Effector memory CD8-positive, alpha-beta T cell (primary cell): ENCODE data around the gene FUT7.

ENCODE experiments used
- ATAC-seq: fragments of 150-1000 bp; cut with Tn5 transposase; replicated peaks from 2 replicates; pipeline ENCODE4 v1.10.0; 2021; ENCODE audit warnings: mild to moderate bottlenecking, moderate library complexity
- DNase-seq, 3 experiments: peaks; one replicate each; pipeline ENCODE4 v3.0.0; 2021
- H3K27ac Mint-ChIP-seq, 2 donors: one replicate each; pipeline ENCODE4 v1.8.0; 2022; ENCODE audit warnings: mild to moderate bottlenecking in 2 of 2, mixed read lengths in 2 of 2, moderate library complexity in 2 of 2
- H3K27me3 Mint-ChIP-seq, 2 donors: one replicate each; pipeline ENCODE4 v1.8.0; 2022; ENCODE audit warnings: mixed read lengths in 2 of 2
- H3K36me3 Mint-ChIP-seq: one replicate; pipeline ENCODE4 v1.8.0; 2022; ENCODE audit warnings: mild to moderate bottlenecking, moderate library complexity, mixed read lengths; ENCODE audit not compliant: insufficient read depth
- H3K4me1 Mint-ChIP-seq, 2 donors: one replicate each; pipeline ENCODE4 v1.8.0; 2022; ENCODE audit warnings: low read depth in 2 of 2, mixed read lengths in 2 of 2
- H3K4me3 Mint-ChIP-seq, 2 donors: one replicate each; pipeline ENCODE4 v1.8.0; 2022; ENCODE audit warnings: mild to moderate bottlenecking in 2 of 2, mixed read lengths in 2 of 2, moderate library complexity in 2 of 2
- H3K9me3 Mint-ChIP-seq, 2 donors: one replicate each; pipeline ENCODE4 v1.8.0; 2022; ENCODE audit warnings: mixed read lengths in 2 of 2

Gene FUT7

DNA sequence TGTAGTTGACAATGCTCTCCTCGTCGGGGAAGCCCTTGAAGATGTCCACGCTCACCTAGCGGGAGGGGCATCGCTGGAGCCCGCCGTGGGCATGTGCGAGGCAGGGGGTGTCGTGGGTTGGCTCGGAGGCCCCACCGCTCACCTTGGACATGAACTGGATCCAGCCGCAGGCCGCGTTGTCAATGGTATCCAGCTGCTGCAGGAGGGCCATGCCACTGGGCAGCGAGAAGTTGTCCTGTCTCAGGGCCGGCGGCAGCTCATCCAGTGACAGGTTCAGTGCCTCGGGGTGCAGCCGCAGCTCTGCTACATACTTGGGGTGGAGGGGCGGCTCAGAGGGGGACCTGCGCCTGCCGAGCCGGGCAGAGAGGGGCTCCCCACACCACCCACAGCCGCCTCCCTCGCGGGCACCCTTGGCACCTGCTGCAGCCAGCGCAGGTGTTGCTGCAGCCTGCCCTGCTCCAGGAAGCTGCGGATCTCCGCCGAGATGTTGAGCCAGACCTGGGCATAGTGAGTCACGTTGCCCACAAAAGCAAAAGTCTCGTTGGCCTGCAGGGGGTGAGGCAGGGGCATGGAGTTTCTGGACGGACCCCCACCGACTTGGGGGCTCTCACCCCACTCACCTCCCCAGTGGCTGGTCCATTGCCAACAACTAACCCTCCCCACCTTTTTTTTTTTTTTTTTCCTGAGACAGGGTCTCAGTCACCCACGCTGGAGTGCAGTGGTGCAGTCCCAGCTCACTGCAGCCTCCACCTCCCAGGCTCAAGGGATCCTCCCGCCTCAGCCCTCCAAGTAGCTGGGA, 12.9 kb downstream of the FUT7 start:
- H3K36me3 Mint-ChIP-seq, result peaks cover 7% of the 10 kb centered on the region
- H3K4me3 Mint-ChIP-seq, result no peak overlapping the region
- H3K4me1 Mint-ChIP-seq, result peaks cover 3 to 9% of the 10 kb centered on the region in 2 donors
- ATAC-seq (no peak), DNase-seq (no peak)
- no peaks in the 10 kb centered on the region for H3K9me3 Mint-ChIP-seq
- H3K27me3 Mint-ChIP-seq, result no peaks in the 10 kb centered on the region
- peak overlapping the region in 1 of 2 donors; percentile 35 for H3K27ac Mint-ChIP-seq

DNA sequence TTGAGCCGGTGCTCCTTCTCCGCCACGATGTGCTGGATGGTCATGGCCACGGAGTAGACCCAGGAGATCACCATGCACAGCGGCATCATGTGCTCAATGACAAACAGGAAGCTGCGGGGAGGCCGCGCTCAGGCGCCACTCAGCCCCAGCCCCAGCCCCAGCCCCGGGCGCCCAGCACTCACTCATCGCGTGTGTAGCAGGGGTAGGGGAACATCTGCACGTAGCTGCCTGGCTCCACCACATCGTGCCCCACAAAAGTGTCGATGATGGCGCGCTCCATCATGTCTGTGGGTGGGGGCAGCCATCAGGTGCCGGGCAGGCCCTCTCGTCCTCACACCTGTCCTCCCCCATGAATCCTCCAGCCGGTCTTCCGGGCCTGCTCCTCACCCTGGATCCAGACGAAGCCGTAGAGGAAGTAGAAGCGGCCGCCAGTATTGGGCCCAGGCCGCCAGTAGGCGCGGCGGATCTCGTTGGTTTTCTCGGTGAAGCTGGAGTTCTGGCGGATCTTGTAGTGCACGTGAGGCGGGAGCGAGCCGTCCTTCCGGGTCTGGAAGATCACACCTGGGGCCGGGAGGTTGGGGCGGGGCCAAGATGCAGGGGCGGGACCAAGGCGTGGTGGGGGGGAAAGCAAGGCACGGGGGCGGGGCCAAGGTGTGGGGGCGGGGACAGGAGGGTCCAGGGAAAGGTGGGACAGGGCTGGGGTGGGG, 13.9 kb downstream of the FUT7 start:
- no peak overlapping the region for H3K4me3 Mint-ChIP-seq
- ATAC-seq (no peak), DNase-seq (no peak)
- H3K27ac Mint-ChIP-seq, result no peak overlapping the region
- no peaks in the 10 kb centered on the region for H3K9me3 Mint-ChIP-seq
- H3K27me3 Mint-ChIP-seq, result no peaks in the 10 kb centered on the region
- peaks cover 3 to 7% of the 10 kb centered on the region in 2 donors for H3K4me1 Mint-ChIP-seq
- peaks cover 7% of the 10 kb centered on the region for H3K36me3 Mint-ChIP-seq

DNA sequence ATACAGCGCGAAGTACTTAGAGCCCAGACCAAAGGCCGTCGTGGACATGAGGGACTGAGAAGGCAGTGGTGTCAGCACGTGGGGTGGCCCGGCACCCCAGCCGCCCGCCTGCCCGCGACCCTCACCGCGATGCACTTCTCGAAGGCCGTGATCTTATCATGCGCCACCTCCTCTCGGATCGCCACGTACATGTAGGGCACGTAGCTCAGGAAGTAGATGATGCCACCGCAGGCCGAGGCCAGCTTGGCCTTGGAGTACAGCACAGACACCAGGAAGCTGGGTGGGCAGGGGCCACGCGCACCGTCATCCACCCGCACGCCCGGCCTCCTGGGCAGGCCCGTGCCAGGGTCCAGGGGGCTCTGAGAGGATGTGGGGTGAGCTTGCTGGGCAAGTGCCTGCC, 14.8 kb downstream of the FUT7 start:
- H3K4me1 Mint-ChIP-seq, result peaks cover 2 to 6% of the 10 kb centered on the region in 2 donors
- no peak overlapping the region for H3K27ac Mint-ChIP-seq
- peaks cover 4% of the 10 kb centered on the region for H3K36me3 Mint-ChIP-seq
- no peak overlapping the region for H3K4me3 Mint-ChIP-seq
- DNase-seq, result no peak
- ATAC-seq, result no peak
- no peaks in the 10 kb centered on the region for H3K9me3 Mint-ChIP-seq
- H3K27me3 Mint-ChIP-seq, result no peaks in the 10 kb centered on the region

GRCh38 chr9:137016436-137016835, 15.5 kb downstream of the FUT7 start:
- DNase-seq, result no peak
- Mint-ChIP-seq H3K9me3 (no peaks in the 10 kb centered on the region), H3K36me3 (peaks cover 4% of the 10 kb centered on the region), H3K27me3 (no peaks in the 10 kb centered on the region), H3K27ac (no peak overlapping the region), H3K4me3 (no peak overlapping the region), H3K4me1 (peaks cover 0 to 3% of the 10 kb centered on the region in 2 donors)
- no peak for ATAC-seq

DNA sequence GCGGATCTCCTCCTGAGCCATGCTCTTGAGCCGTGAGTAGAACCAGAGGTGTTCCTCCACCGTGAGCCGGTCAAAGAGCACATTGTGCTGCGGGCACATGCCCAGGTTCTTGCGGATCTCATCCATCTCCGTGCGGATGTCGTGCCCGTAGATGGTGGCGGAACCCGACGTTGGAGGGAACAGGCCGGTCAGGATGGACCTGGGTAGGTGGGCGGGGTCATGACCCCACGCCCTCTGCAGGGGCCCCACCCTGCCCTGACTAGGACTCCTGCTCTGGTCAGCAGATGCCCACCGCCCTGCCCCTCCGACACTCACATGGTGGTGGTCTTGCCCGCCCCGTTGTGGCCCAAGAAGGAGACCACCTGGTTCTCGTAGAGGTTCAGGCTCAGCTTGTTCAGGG, 15.9 kb downstream of the FUT7 start:
- Mint-ChIP-seq H3K36me3 (peaks cover 8% of the 10 kb centered on the region), H3K4me1 (peaks cover 0 to 3% of the 10 kb centered on the region in 2 donors), H3K27me3 (no peaks in the 10 kb centered on the region), H3K9me3 (no peaks in the 10 kb centered on the region), H3K4me3 (no peak overlapping the region), H3K27ac (no peak overlapping the region)
- no peak for ATAC-seq
- no peak for DNase-seq

DNA sequence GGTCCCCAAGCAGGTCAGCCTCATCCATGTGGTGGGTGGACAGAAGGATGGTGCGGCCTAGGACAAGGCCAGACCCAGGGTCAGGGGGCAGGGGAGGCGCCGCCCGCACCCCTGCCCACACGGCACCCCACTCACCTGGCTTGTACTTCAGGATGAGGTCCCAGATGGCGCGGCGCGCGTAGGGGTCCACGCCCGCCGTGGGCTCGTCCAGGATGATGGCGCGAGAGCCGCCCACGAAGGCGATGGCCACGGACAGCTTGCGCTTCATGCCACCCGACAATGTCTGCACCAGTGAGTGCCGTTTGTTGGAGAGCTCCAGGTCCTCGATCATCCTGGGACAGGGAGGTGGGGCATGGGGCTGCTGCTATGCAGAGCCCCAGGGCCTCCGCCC, 16.4 kb downstream of the FUT7 start:
- no peak for ATAC-seq
- Mint-ChIP-seq H3K4me3 (no peak overlapping the region), H3K27ac (no peak overlapping the region), H3K27me3 (no peaks in the 10 kb centered on the region), H3K9me3 (no peaks in the 10 kb centered on the region), H3K4me1 (peaks cover 0 to 3% of the 10 kb centered on the region in 2 donors), H3K36me3 (peaks cover 10% of the 10 kb centered on the region)
- DNase-seq, result no peak

DNA sequence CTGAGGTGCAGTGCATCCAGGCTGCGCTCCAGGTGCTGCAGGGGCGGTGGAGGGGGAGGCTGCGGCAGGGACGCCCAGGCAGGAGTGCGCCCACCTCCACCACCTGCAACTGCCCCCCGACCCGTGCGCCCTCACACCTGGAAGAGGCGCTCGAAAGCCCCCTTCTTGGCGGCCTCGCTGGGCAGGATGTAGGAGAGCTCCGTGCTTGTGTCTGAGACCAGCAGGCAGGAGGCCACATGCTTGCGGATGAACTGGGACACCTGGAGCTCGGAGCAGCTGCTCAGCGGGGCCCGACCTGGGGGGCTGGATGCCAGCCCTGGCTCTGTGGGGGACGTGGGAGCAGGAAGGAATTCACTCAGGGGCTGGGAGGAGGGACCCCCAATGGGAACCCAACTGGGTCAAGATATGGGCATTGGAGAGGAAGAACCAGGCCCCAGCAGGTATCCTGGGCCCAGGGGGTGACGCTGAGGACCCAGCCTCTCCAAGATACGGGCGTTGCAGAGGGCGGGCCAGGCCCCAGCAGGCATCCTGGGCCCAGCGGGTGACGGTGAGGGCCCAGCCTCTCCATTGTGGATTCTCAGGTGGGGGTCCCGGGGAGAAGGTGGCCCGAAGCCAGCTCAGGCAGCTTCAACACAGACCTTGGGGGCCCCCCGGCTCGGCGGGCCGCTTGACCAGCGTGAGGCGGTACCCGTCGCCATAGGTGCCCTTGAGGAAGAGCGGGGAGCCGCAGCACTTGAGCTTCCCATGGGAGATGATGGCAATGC, 16.9 kb downstream of the FUT7 start:
- DNase-seq, result no peak
- H3K9me3 Mint-ChIP-seq, result no peaks in the 10 kb centered on the region
- no peak overlapping the region for H3K27ac Mint-ChIP-seq
- ATAC-seq, result no peak
- H3K4me1 Mint-ChIP-seq, result peaks cover 0 to 3% of the 10 kb centered on the region in 2 donors
- H3K36me3 Mint-ChIP-seq, result peaks cover 10% of the 10 kb centered on the region
- H3K4me3 Mint-ChIP-seq, result no peak overlapping the region
- H3K27me3 Mint-ChIP-seq, result no peaks in the 10 kb centered on the region

GRCh38 chr9:137014166-137014565, 17.7 kb downstream of the FUT7 start:
- Mint-ChIP-seq H3K27ac (no peak overlapping the region), H3K36me3 (peaks cover 10% of the 10 kb centered on the region), H3K4me1 (peaks cover 0 to 1% of the 10 kb centered on the region in 2 donors), H3K27me3 (no peaks in the 10 kb centered on the region), H3K9me3 (no peaks in the 10 kb centered on the region), H3K4me3 (no peak overlapping the region)
- ATAC-seq (no peak), DNase-seq (no peak)

DNA sequence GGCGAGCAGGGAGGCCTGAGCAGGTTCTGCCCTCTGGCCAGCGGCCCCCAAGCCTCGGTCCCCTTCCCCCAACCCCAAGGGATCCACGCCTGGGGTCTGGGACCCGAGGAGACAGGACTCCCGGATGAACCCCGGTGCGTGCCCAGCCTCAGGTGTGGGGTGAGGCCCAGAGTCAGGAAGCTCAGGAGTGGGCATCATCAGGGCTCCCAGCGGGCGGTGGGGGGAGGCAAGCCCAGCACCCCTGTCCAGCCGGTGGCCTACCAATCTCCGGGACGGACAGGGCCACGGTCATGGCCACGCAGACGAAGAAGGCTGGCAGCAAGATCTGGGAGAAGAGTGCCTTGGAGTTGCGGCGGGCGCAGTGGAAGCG, 18.3 kb downstream of the FUT7 start:
- no peak overlapping the region for H3K27ac Mint-ChIP-seq
- no peak for ATAC-seq
- DNase-seq, result no peak
- H3K36me3 Mint-ChIP-seq, result peaks cover 10% of the 10 kb centered on the region
- no peaks in the 10 kb centered on the region for H3K27me3 Mint-ChIP-seq
- peaks cover 0 to under 1% of the 10 kb centered on the region in 2 donors for H3K4me1 Mint-ChIP-seq
- no peaks in the 10 kb centered on the region for H3K9me3 Mint-ChIP-seq
- H3K4me3 Mint-ChIP-seq, result no peak overlapping the region

- no peak overlapping the region for H3K4me3 Mint-ChIP-seq
These were observed 19.0 kb downstream of the FUT7 start for GRCh38 chr9:137012694-137013570.

DNA sequence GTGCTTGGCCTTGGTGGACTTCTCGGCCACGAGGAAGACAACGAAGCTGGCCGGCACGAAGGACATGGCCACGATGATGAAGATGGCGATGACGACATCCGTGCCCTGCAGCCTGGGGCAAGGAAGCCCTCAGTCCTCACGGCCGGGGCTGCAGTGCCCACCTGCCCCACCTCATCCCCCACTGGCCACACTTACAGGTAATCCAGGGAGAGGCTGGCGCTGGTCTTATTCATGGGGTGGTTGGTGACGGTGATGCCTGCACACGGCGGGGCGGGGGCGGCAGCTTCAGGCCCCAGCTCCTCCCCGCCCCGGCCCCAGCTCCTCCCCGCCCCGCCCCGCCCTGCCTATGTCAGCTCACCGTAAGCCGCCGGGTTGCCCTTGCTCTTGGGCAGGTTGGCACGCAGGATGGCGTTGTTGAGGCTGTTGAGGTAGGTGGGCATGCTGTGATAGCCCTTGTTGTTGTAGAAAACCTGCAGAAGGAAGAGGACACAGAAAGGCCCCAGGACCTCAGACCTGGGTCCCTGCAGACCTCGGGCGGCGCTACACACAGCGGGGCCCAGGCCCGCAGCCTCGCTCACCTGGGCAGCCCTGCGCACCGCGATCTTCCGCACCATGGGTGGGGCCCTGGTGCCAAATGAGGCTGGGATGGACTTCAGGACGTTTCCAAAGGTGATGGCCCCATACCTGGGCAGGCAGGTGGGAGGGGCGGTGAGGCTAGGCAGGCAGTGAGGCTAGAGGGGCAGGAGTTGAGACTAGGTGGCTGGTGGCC, 19.8 kb downstream of the FUT7 start:
- Mint-ChIP-seq H3K4me3 (no peak overlapping the region), H3K4me1 (no peaks in the 10 kb centered on the region), H3K27me3 (no peaks in the 10 kb centered on the region), H3K9me3 (no peaks in the 10 kb centered on the region), H3K27ac (no peak overlapping the region), H3K36me3 (peaks cover 10% of the 10 kb centered on the region)
- DNase-seq (no peak), ATAC-seq (no peak)

More at GRCh38 chr9:137012694-137013570, 19.0 kb downstream of the FUT7 start:
- no peaks in the 10 kb centered on the region for H3K4me1 Mint-ChIP-seq
- ATAC-seq, result no peak
- no peak for DNase-seq
- H3K9me3 Mint-ChIP-seq, result no peaks in the 10 kb centered on the region
- peaks cover 10% of the 10 kb centered on the region for H3K36me3 Mint-ChIP-seq
- H3K27ac Mint-ChIP-seq, result no peak overlapping the region
- H3K27me3 Mint-ChIP-seq, result no peaks in the 10 kb centered on the region

DNA sequence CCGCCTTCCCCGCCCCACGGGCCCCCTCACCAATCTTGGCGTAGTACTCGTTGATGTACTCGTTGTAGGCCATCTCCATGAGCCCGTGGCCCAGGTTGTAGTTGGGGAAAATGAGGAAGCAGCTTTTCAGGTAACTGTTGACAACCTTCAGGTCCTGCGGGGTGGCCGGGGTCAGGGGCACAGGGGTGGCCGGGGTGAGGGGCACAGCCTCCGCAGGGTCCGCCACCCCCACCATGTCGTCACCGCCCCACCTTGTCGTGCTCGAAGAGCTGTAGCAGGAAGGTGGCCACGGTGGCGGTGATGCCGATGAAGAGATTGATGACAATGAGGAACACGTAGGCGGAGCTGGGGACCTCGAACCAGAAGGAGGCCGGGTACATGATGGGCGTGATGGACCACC, 20.7 kb downstream of the FUT7 start:
- Mint-ChIP-seq H3K27me3 (no peaks in the 10 kb centered on the region), H3K9me3 (no peaks in the 10 kb centered on the region), H3K36me3 (peaks cover 17% of the 10 kb centered on the region), H3K4me3 (no peak overlapping the region), H3K4me1 (peaks cover 5 to 6% of the 10 kb centered on the region in 2 donors), H3K27ac (no peak overlapping the region)
- no peak for ATAC-seq
- DNase-seq, result no peak
